RWPE2 (cell line): ENCODE data around the gene PABPC1L2B.

Experiments
- ATAC-seq: fragments of 200-7000 bp; cut with Tn5 transposase; 3 replicates; pipeline ENCODE4 v1.9.1; 2021; ENCODE audit warnings: low read depth
- DNase-seq: peaks from one replicate; pipeline ENCODE4 v3.0.0-alpha.2; 2020; ENCODE audit warnings: low spot score
- H3K27ac ChIP-seq: fragments of 450-650 bp; 2 replicates; pipeline ENCODE4 v1.5.1; 2017; ENCODE audit warnings: mild to moderate bottlenecking; ENCODE audit not compliant: poor library complexity, severe bottlenecking
- H3K27me3 ChIP-seq: fragments of 250-450 bp; sonication (Bioruptor Pico); 2 replicates; pipeline ENCODE4 v1.5.1; 2021; ENCODE audit warnings: mild to moderate bottlenecking, moderate library complexity; ENCODE audit not compliant: insufficient read depth, poor library complexity, severe bottlenecking
- H3K36me3 ChIP-seq: fragments of 250-450 bp; sonication (Bioruptor Pico); 2 replicates; pipeline ENCODE4 v1.5.1; 2020; ENCODE audit warnings: low read depth, mild to moderate bottlenecking, moderate library complexity
- H3K4me1 ChIP-seq: fragments of 250-450 bp; sonication (Bioruptor Pico); 2 replicates; pipeline ENCODE4 v1.5.1; 2021; ENCODE audit warnings: mild to moderate bottlenecking, moderate library complexity; ENCODE audit not compliant: insufficient read depth, poor library complexity, severe bottlenecking
- H3K4me3 ChIP-seq: fragments of 250-450 bp; sonication (Bioruptor Pico); 2 replicates; pipeline ENCODE4 v1.5.1; 2021; ENCODE audit warnings: mild to moderate bottlenecking, moderate library complexity; ENCODE audit not compliant: severe bottlenecking
- H3K9me3 ChIP-seq: fragments of 250-450 bp; sonication (Bioruptor Pico); 2 replicates; pipeline ENCODE4 v1.5.1; 2021; ENCODE audit warnings: mild to moderate bottlenecking, moderate library complexity; ENCODE audit not compliant: severe bottlenecking
- CTCF ChIP-seq: fragments of 450-650 bp; IDR thresholded peaks from one replicate; pipeline ENCODE4 v1.5.1; 2017; ENCODE audit warnings: mild to moderate bottlenecking, moderate library complexity; ENCODE audit not compliant: poor library complexity, severe bottlenecking

The PABPC1L2B gene

GRCh38 chrX:73028876-73029275 is 26.1 kb downstream of the PABPC1L2B start:
- H3K27me3 ChIP-seq: no peaks in the 10 kb centered on the region
- no peaks in the 10 kb centered on the region for H3K9me3 ChIP-seq
- no peaks in the 10 kb centered on the region for H3K36me3 ChIP-seq
- no peak overlapping the region for H3K4me3 ChIP-seq
- H3K4me1 ChIP-seq: no peaks in the 10 kb centered on the region
- H3K27ac ChIP-seq: no peak overlapping the region
- no peak for TF ChIP-seq CTCF
- ATAC-seq (no peak), DNase-seq (no peak)
